GM12878 (cell line): ENCODE data around the gene SEPTIN5.

Experiments used
- ATF2 ChIP-seq: IDR thresholded peaks from 2 replicates; pipeline ENCODE4 v1.6.1; 2012; ENCODE audit warnings: low read length, inconsistent platforms
- ATF7 ChIP-seq: fragments of 450-650 bp; IDR thresholded peaks from 2 replicates; pipeline ENCODE4 v1.6.1; 2016; ENCODE audit warnings: low read depth, mild to moderate bottlenecking
- BCL3 ChIP-seq: IDR thresholded peaks from 2 replicates; pipeline ENCODE4 v1.6.1; 2011; ENCODE audit warnings: borderline replicate concordance, low read depth, mild to moderate bottlenecking, moderate library complexity, low read length; ENCODE audit not compliant: insufficient read depth, poor library complexity, severe bottlenecking
- CHD4 ChIP-seq: fragments of 200-600 bp; sonication (generic); IDR thresholded peaks from 2 replicates; pipeline ENCODE4 v1.6.1; 2016; ENCODE audit warnings: mild to moderate bottlenecking
- CTCF ChIP-seq, 3 experiments: IDR thresholded peaks in 2 of 3; conservative IDR thresholded peaks in 1 of 3; 2 replicates each; pipeline ENCODE4 v1.5.1; 2011; ENCODE audit warnings: low read depth in 3 of 3, low read length in 3 of 3, mild to moderate bottlenecking in 3 of 3, control low read depth in 2 of 3, moderate library complexity in 2 of 3, inconsistent platforms in 1 of 3, mixed read lengths in 1 of 3; ENCODE audit not compliant: control insufficient read depth in 2 of 3, insufficient read depth in 1 of 3; ENCODE audit errors: extremely low read depth in 1 of 3
- EED ChIP-seq: sonication (generic); IDR thresholded peaks from 2 replicates; pipeline ENCODE4 v1.6.1; 2016; ENCODE audit warnings: antibody characterized with exemption, low read depth
- POLR2A ChIP-seq: IDR thresholded peaks from 2 replicates; pipeline ENCODE4 v1.6.1; 2011; ENCODE audit warnings: low read depth, mild to moderate bottlenecking, low read length
- RAD21 ChIP-seq: IDR thresholded peaks from 2 replicates; pipeline ENCODE4 v1.6.1; 2011; ENCODE audit warnings: mild to moderate bottlenecking, low read depth, low read length, moderate library complexity; ENCODE audit not compliant: insufficient read depth
- SMC3 ChIP-seq: IDR thresholded peaks from 2 replicates; pipeline ENCODE4 v1.6.1; 2011; ENCODE audit warnings: low read length, improper control_type of control experiment, borderline replicate concordance
- TAF1 ChIP-seq: IDR thresholded peaks from 2 replicates; pipeline ENCODE4 v1.6.1; 2011; ENCODE audit warnings: mild to moderate bottlenecking, low read depth, low read length, borderline replicate concordance
- TCF7 ChIP-seq: IDR thresholded peaks from 2 replicates; pipeline ENCODE4 v1.6.1; 2014; ENCODE audit warnings: antibody characterized with exemption, borderline replicate concordance
- USF2 ChIP-seq: IDR thresholded peaks from 2 replicates; pipeline ENCODE4 v1.6.1; 2011; ENCODE audit warnings: low read depth, low read length, improper control_type of control experiment, borderline replicate concordance
- ZNF217 ChIP-seq: fragments of 450-650 bp; IDR thresholded peaks from 2 replicates; pipeline ENCODE4 v1.6.1; 2017; ENCODE audit warnings: antibody characterized with exemption, mild to moderate bottlenecking
- ZSCAN29 ChIP-seq: fragments of 450-650 bp; IDR thresholded peaks from 2 replicates; pipeline ENCODE4 v1.6.1; 2017; ENCODE audit warnings: mild to moderate bottlenecking, moderate library complexity

GRCh38 chr22:19715188-19715930 is 1.1 kb downstream of the SEPTIN5 start:
- TF ChIP-seq CTCF (IDR thresholded peaks at IDR 0.05 in 2 of 3, conservative IDR thresholded peaks at IDR 0.05 in 1 of 3; ENCODE audit: control insufficient read depth in 2 of 3, extremely low read depth in 1 of 3, insufficient read depth in 1 of 3, low read depth in 3 of 3, low read length in 3 of 3) = no peak
- TF ChIP-seq ZNF217 = no peak
- no peak for TF ChIP-seq RAD21
- TF ChIP-seq POLR2A = no peak
- TF ChIP-seq TAF1 = no peak
- TF ChIP-seq ATF7 = no peak
- TF ChIP-seq USF2 = no peak
- TF ChIP-seq BCL3 = no peak
- no peak for TF ChIP-seq EED
- no peak for TF ChIP-seq SMC3
- TF ChIP-seq ZSCAN29 = no peak
- TF ChIP-seq CHD4 = no peak
- TF ChIP-seq ATF2 = no peak
- no peak for TF ChIP-seq TCF7
